Stomach smooth muscle (tissue), 2 donors: ENCODE results near the gene PSAT1.

Source experiments
- H3K27ac ChIP-seq: one replicate; pipeline ENCODE4 v1.7.0; 2013; ENCODE audit warnings: mild to moderate bottlenecking, low read length, inconsistent platforms
- H3K27me3 ChIP-seq, 2 donors: one replicate each; pipeline ENCODE4 v1.7.0; 2013; ENCODE audit warnings: low read length in 2 of 2; ENCODE audit not compliant: insufficient read depth in 2 of 2, control insufficient read depth in 1 of 2
- H3K36me3 ChIP-seq, 2 donors: one replicate each; pipeline ENCODE4 v1.7.0; 2013; ENCODE audit warnings: low read length in 2 of 2; ENCODE audit not compliant: control insufficient read depth in 2 of 2, insufficient read depth in 2 of 2
- H3K4me1 ChIP-seq: one replicate; pipeline ENCODE4 v1.7.0; 2013; ENCODE audit warnings: low read length; ENCODE audit not compliant: control insufficient read depth, insufficient read depth
- H3K4me3 ChIP-seq, 2 donors: one replicate each; pipeline ENCODE4 v1.7.0; 2013; ENCODE audit warnings: low read length in 2 of 2
- H3K9ac ChIP-seq, 2 donors: one replicate each; pipeline ENCODE4 v1.7.0; 2013; ENCODE audit warnings: low read length in 2 of 2, mild to moderate bottlenecking in 1 of 2
- H3K9me3 ChIP-seq, 2 donors: one replicate each; pipeline ENCODE4 v1.7.0; 2013; ENCODE audit warnings: low read length in 2 of 2; ENCODE audit not compliant: control insufficient read depth in 2 of 2
- donor health status: healthy.
- donor health status: Pancreatic carcinoma.

PSAT1 gene

DNA sequence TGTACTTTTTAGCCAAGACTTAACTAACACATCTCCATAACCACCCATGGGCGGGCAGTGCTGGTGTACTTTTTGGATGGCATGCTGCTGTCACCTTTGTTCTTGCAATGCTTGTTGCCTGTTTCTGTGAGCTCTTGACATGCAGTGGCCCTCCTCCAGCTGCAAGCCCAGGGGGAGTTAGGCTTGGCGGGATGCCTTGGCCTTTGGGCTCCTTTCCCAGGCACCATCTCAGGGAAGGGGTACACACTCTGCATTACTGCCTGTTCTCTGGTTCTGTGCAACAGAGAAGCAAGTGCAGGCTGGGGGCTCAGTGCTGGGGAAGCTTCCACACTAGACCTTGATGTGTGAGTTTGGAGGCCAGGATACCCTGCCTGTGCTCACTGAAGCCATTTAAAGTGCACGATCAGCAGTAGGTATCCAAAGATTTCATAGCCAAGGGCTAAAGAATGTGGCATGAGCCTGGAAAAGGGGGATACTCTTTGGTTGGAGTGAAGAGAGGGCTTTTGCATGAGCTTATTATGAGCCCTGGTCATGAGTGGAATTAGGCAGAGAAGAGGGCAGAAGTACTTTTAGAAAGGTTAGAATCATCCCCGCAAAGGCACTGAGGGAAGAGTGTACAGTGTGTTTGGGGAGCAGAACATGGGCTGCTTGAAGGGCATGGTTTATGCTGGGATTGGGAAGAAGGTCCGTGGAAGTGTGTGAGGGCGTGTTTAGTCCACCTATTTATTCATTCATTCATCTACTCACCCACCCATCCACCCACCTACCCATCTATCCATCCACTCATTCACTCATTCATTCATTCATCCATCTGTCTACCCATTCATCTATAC lies 22.5 kb downstream of the PSAT1 start:
- Histone ChIP-seq H3K27ac (no peak overlapping the region), H3K4me1 (no peaks in the 10 kb centered on the region), H3K9ac (no peak overlapping the region), H3K27me3 (no peaks in the 10 kb centered on the region), H3K4me3 (no peak overlapping the region), H3K9me3 (no peaks in the 10 kb centered on the region), H3K36me3 (peaks cover 0 to 3% of the 10 kb centered on the region in 2 donors)

DNA sequence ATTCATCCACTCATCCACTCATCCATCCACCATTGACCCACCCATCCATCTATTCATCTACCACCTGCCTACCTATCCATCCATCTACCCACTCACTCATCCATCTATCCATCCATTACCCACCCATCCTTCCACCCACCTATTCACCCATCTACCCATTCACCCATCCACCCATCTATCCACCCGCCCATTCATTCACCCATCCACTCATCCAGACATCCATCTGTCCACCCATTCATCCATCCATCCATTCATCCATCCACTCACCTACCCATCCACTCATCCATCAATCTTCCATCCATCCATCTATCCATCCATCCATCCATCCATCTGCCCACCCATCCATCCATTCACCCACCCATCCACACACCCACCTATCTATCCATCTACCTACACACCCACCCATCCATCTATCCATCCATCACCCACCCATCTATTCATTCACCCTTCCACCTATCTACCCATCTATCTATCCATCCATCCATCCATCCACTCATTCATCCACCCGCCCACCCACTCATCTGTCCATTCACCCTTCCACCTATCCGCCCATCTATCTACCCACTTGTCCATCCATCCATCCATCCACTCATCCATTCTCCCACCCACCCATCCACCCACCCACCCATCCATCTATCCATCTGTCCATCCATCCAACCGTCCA lies 23.2 kb downstream of the PSAT1 start:
- peaks cover 0 to 3% of the 10 kb centered on the region in 2 donors for H3K36me3 ChIP-seq
- no peak overlapping the region for H3K9ac ChIP-seq
- no peak overlapping the region for H3K4me3 ChIP-seq

GRCh38 chr9:78320875-78321496 lies 24.1 kb downstream of the PSAT1 start:
- Histone ChIP-seq H3K9ac (no peak overlapping the region), H3K4me3 (no peak overlapping the region), H3K9me3 (no peaks in the 10 kb centered on the region), H3K27ac (no peak overlapping the region), H3K4me1 (no peaks in the 10 kb centered on the region), H3K36me3 (peaks cover 0 to 3% of the 10 kb centered on the region in 2 donors), H3K27me3 (no peaks in the 10 kb centered on the region)

More for the DNA sequence above, 23.2 kb downstream of the PSAT1 start:
- no peaks in the 10 kb centered on the region for H3K27me3 ChIP-seq
- no peaks in the 10 kb centered on the region for H3K9me3 ChIP-seq
- no peaks in the 10 kb centered on the region for H3K4me1 ChIP-seq
- no peak overlapping the region for H3K27ac ChIP-seq

DNA sequence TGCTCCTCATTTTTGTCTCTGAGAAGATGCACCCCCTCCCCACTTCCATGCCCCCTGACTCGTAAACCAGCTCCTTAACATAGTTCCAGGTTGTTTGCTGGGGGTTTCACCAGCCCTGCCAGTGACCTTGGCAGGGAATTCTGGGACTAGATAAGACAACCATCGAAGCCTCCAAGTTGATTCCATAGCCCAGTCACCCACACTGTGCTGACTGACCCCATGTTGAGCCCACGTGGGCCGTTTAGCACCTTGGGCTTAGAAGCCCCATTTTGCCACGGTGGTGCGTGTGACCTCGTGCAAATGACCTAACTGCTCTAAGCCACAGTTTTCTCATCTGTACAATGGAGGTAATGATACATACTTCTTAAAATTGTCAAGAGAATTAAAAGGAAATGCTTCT lies 24.6 kb downstream of the PSAT1 start:
- Histone ChIP-seq H3K4me1 (no peaks in the 10 kb centered on the region), H3K9ac (no peak overlapping the region), H3K9me3 (no peaks in the 10 kb centered on the region), H3K27me3 (no peaks in the 10 kb centered on the region), H3K36me3 (peaks cover 0 to 3% of the 10 kb centered on the region in 2 donors), H3K4me3 (no peak overlapping the region), H3K27ac (no peak overlapping the region)

DNA sequence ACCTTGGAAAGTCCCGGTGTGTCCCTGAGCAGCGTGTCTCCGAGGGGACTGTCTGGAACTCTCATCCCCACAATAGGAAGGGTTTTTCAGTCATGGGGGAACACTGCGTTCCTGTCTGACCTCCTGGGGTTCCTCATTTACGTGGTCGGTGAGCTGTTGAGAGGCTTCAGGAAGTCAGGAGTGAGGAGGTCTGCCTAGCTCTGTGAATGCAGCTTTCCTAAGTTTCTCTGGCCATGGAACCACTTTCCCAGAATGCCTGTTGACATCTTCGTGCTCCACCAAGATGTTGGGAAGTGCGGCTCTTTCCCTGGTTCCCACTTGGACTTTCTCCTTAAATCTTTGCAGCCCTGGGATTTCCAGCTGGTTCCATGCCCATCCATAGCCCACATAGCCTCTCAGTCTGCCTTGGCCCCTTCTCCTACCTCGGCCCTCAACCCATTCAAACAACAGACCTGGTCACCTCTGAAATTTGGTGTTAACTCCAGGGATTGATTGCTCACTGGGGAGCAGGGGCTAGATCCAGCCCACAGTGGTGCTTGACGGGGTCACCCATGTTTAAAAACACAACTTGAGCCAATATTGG lies 27.2 kb downstream of the PSAT1 start:
- Histone ChIP-seq H3K27ac (no peak overlapping the region), H3K9ac (no peak overlapping the region), H3K36me3 (peaks cover 0 to 3% of the 10 kb centered on the region in 2 donors), H3K9me3 (no peaks in the 10 kb centered on the region), H3K27me3 (no peaks in the 10 kb centered on the region), H3K4me3 (no peak overlapping the region), H3K4me1 (no peaks in the 10 kb centered on the region)

- H3K9ac ChIP-seq, result no peak overlapping the region
- H3K4me1 ChIP-seq, result no peaks in the 10 kb centered on the region
- H3K27ac ChIP-seq, result no peak overlapping the region
- H3K27me3 ChIP-seq, result no peaks in the 10 kb centered on the region
- H3K4me3 ChIP-seq, result no peak overlapping the region
- H3K9me3 ChIP-seq, result no peaks in the 10 kb centered on the region
- H3K36me3 ChIP-seq, result no peaks in the 10 kb centered on the region
These were observed 27.8 kb downstream of the PSAT1 start for GRCh38 chr9:78324682-78325081.

DNA sequence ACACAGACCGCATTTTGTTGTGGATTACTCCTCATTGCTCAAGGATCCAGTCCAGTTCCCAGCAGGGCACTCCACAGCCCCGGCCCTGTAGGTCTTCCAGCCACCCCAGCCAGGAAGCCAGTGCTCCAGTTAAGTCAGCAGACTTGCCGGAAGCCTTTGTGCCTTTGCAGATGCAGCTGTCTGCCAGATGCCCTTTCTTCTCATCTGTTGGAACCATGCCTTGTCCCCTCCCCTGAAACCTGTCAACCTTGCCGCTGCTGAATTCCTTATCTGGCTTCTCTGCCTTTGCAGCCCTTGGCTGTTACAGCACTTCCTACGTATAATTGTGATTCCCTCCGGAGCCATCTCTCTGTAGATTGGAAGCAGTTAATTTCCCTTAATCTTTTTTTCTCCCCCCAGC lies 28.4 kb downstream of the PSAT1 start:
- H3K9me3 ChIP-seq, result no peaks in the 10 kb centered on the region
- no peak overlapping the region for H3K9ac ChIP-seq
- H3K27me3 ChIP-seq, result no peaks in the 10 kb centered on the region
- no peaks in the 10 kb centered on the region for H3K4me1 ChIP-seq
- H3K27ac ChIP-seq, result no peak overlapping the region
- H3K36me3 ChIP-seq, result no peaks in the 10 kb centered on the region
- no peak overlapping the region for H3K4me3 ChIP-seq

GRCh38 chr9:78325846-78326360 lies 29.0 kb downstream of the PSAT1 start:
- no peak overlapping the region for H3K27ac ChIP-seq
- H3K4me3 ChIP-seq, result no peak overlapping the region
- H3K4me1 ChIP-seq, result no peaks in the 10 kb centered on the region
- H3K27me3 ChIP-seq, result no peaks in the 10 kb centered on the region
- H3K36me3 ChIP-seq, result no peaks in the 10 kb centered on the region
- H3K9me3 ChIP-seq, result no peaks in the 10 kb centered on the region
- H3K9ac ChIP-seq, result no peak overlapping the region

- Histone ChIP-seq H3K4me1 (no peaks in the 10 kb centered on the region), H3K9ac (no peak overlapping the region), H3K4me3 (no peak overlapping the region), H3K27me3 (no peaks in the 10 kb centered on the region), H3K27ac (no peak overlapping the region), H3K36me3 (no peaks in the 10 kb centered on the region), H3K9me3 (no peaks in the 10 kb centered on the region)
These were observed 29.6 kb downstream of the PSAT1 start for GRCh38 chr9:78326564-78326963.

DNA sequence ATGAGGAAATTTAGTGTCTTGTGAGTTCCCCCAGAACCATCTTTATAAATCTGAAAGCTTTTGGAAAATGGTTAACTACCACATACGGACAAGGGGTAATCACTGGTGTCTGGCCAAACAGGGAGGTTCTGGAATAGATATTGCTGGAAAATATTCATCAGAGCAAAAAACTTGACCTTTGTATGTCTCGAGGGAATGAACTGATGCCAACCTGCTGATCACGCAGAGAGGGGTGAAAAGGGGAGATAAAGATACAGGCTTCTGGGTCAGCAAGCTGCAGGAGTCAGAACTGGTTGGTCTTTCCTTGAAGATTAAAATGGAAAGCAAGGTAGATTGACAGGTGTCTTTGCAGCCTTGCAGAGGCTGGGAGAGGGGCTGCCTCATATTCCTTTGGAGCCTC lies 35.5 kb downstream of the PSAT1 start:
- Histone ChIP-seq H3K9me3 (no peaks in the 10 kb centered on the region), H3K9ac (no peak overlapping the region), H3K36me3 (no peaks in the 10 kb centered on the region), H3K4me3 (no peak overlapping the region), H3K4me1 (no peaks in the 10 kb centered on the region), H3K27ac (no peak overlapping the region), H3K27me3 (no peaks in the 10 kb centered on the region)
